HG02970 (cell line): ENCODE results near the gene DSCAM.
"Not testable (repeated sequence)": the region's sequence is repeated elsewhere in the genome, so short reads cannot be mapped to it uniquely, and the experiment has no call there.

ENCODE experiments used
- ATAC-seq: cut with Tn5 transposase; IDR thresholded peaks from one replicate; pipeline ENCODE4 v1.9.1; 2021; ENCODE audit warnings: mild to moderate bottlenecking, moderate library complexity, moderate number of reproducible peaks; ENCODE audit not compliant: unreplicated experiment, low FRiP score

DSCAM gene

GRCh38 chr21:40208206-40208947, 638.6 kb downstream of the DSCAM start:
- ATAC-seq = no peak

GRCh38 chr21:40200946-40201345, 646.0 kb downstream of the DSCAM start:
- no peak for ATAC-seq

DNA sequence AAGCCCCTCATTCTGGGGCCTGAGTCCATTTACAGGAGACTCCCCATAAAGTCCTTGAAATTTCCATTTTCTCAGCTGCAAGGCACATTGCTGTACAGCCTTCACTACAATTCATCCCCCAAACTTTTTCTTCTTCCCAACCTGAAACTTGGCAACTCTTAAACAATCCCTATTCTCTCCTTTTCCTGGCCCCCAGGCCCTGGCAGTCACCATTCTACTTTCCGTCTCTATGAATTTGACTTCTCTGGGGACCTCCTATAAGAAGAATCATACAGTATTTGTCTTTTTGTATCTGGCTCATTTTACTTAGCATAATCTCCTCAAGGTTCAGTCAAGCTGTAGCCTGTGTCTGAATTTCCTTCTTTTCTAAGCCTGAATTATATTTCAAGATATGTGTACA, 646.8 kb downstream of the DSCAM start:
- ATAC-seq = no peak

- no peak for ATAC-seq
Measured at GRCh38 chr21:40194185-40194980, 652.6 kb downstream of the DSCAM start.

- no peak for ATAC-seq
Measured at GRCh38 chr21:40191616-40192015, 655.3 kb downstream of the DSCAM start.

- no peak for ATAC-seq
Measured at GRCh38 chr21:40191196-40191595, 655.8 kb downstream of the DSCAM start.

DNA sequence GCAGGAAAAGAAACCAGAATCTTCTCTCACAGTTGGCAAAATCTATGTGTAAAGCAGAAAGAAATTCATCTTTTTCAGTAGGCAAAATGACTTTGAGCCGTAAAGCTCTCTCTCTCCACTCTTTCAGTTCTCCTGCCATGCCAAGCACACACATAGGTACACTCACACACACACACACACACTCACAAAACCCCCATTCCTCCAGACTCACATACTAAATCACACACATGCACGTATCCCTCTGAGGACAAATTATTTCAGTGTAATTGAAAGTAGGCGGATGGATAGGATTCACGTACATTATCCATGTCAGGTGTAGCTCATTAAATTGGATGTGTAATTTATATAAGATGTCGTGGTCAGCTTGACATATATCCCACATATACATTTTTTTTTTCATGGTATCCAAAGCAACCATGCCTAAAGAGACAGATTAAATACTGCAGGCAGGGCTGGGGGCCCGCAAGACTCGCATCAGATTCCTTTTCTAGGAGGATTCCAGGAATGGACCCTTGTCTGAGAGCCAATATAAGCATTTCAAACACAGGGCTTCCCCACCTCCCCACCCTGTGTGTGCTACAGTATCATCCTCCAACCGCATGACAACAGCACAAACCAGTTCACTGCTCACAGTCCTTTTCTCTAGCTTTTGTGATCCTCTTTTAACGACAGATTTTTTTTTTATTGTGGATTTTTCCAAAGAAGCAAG, 658.9 kb downstream of the DSCAM start:
- ATAC-seq = no peak

DNA sequence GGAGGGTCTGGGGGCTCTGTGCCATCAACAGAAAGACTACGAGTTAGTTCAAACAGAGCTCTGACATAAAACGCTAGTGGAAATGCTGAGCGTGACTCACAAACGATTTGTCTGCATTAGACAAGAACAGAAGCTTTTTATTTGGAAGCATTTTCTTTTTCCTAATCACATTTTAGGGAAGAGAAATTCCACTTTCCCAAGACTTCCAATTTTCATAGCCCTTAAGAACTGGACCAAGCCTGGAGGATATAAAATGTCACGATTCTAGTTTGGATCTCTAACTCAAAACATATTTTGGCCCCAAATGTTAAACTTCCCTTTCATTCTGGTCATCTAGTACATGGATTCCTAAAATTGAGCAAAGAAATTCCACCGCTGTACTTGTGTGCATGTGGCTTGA, 659.7 kb downstream of the DSCAM start:
- no peak for ATAC-seq

- ATAC-seq = no peak
Measured at GRCh38 chr21:40186045-40186444, 660.9 kb downstream of the DSCAM start.

DNA sequence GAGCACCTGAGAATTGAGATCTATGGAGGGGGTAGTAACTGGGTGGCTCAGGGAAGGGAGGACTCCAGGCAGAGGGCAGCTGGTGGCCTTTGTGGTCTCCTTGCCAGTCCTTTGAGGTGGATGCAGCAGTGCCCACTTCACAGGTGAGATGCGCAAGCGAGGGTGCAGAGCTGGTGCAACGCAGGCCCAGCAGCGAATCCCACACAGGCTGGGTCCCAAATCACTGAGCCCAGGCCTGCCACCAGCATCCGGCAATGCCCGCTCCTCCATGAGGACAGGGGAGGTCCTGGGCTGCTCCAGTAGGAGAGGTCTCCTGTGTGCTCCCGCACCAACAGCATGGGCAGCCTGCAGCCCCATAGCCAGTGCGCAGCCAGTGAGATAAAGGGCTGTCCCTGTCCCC, 661.8 kb downstream of the DSCAM start:
- no peak for ATAC-seq

DNA sequence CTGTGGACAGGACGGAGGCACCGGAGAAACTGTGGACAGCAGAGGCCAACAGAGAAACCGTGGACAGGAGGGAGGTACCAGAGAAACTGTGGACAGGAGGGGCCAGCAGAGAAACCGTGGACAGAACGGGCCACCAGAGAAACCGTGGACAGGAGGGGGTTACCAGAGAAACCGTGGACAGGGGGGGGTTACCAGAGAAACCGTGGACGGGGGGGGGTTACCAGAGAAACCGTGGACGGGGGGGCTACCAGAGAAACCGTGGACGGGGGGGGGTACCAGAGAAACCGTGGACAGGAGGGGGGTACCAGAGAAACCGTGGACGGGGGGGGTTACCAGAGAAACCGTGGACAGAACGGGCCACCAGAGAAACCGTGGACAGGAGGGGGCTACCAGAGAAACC, 664.5 kb downstream of the DSCAM start:
- ATAC-seq = not testable (repeated sequence)

DNA sequence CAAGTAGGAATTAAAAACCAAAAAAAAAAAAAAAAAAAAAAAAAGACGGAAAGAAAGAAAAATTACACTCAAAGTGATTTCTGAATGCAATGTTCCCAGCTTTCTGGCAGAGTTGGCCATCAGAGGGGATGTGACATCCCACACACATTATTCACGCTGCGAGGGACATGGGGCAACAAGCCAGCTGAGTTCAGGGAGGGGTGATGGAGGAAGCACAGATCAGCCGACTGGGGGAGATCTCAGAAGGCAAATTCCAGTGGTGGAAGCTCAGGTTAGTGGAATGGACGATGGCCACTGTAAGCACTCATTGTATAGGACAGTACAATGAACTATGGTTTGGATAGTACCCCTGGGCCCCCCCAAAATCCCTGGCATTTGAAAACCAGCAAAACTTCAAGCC, 667.8 kb downstream of the DSCAM start:
- ATAC-seq = no peak

GRCh38 chr21:40178726-40179125, 668.2 kb downstream of the DSCAM start:
- no peak for ATAC-seq

- no peak for ATAC-seq
Measured at GRCh38 chr21:40177979-40178378, 669.0 kb downstream of the DSCAM start.

DNA sequence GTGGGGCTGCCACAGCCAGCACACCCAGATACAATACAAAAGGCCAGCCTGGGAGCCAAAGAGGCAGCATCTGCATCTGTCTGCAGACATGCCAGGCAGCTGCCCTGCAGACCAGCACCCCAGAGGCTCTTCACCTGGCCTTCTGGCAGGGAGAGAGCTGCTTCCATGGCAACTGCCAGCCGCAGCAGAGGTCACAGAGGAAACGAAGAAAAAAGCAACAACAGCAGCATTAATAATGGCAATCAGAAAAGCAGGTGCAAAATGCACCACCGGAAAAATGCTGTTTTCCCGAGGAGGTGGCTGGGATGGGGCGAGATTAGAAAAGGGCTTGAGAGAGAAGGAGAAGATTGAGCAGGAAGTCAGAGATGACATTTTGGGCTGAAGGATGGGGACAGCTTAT, 670.2 kb downstream of the DSCAM start:
- no peak for ATAC-seq

DNA sequence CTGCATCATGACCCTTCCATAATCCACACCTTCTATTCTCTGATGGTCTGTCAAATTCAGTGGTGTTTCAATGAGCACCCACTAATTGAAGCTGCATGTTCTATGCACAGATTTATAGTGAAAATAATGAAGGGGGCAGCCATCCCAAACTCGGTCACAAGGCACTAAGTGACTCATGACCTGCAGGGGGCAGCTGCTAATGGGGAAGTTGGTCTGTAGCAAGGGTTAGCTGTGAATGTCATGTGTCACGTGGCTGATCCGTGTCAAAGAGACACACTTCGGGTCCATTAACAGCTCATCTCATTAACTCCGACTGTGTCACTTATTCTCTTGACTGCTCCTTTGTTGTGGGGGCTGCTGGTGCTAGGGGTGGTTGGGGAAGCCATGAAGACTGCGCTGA, 673.1 kb downstream of the DSCAM start:
- ATAC-seq = no peak

DNA sequence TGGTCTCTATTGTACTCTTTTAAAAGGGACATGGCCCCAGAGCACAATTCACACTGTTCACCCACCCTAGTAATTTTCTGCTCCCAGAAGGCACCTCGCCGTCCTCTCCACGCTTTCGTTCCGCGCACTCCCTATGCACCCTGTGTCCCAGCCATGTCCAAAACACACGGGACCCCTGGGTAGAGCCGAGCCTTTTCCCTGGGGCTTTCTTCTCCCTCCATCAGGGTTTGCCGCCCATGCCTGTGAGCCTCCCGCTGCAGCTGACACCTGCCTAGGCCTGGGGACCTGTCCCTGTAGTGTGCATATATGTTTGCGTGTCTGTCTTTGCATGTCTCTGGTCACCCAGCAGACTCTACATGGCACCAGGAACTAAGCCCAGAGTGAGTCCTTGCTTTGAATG, 677.0 kb downstream of the DSCAM start:
- ATAC-seq = no peak

- no peak for ATAC-seq
Measured at GRCh38 chr21:40166291-40166843, 680.6 kb downstream of the DSCAM start.

GRCh38 chr21:40165773-40166070, 681.2 kb downstream of the DSCAM start:
- no peak for ATAC-seq

DNA sequence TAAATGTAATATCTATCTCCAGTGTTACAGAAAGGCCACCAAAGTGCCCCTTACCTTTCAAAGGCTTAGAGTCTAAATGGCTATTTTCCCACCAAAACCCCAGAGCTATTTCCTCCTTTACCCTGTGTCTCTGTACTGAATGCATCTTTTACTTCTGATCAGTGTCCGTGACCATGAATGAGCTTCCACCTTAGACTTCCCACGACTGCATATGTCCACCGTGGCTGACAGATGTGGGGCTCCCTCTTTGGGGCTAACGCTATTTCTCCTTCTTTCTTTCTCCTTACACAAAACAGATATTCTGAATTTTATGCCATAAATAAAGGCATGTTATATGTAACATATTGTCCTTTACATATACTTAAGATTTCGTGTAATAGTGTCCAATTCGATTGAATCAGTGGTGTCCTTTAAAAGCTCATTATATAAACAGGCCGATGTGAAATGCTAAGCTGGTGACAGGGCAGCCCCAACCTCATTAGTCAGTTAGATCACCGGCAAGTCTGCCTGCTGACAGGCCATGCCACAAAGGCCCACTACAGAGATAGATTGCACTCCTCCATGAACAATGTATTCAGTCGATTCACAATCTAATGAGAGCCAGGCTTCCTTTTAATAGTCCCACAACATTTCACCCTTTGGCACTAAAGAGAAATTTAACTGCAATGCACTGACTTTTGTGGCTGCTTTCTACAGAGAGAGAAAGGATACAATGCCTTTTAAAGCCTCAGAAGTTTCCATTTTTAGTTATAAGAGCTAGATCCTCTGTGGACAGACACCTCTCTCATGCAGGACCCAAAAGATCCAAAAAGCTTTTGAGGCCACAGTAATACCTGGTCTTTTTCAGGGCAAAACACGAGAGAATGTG, 681.8 kb downstream of the DSCAM start:
- no peak for ATAC-seq
